Epithelial cell of prostate (primary cell): ENCODE data around the gene SDC3.

Source experiments
- DNase-seq: peaks from one replicate; pipeline ENCODE4 v3.0.0-alpha.2; 2011; ENCODE audit warnings: low read depth, low spot score
- H3K27ac ChIP-seq: fragments of 450-650 bp; 2 replicates; pipeline ENCODE4 v1.5.1; 2017; ENCODE audit warnings: mild to moderate bottlenecking

The SDC3 gene

GRCh38 chr1:30906631-30907441 is 1.7 kb downstream of the SDC3 start:
- no peak for DNase-seq
- no peak overlapping the region for H3K27ac ChIP-seq

GRCh38 chr1:30905916-30906620 is 2.5 kb downstream of the SDC3 start:
- no peak for DNase-seq

DNA sequence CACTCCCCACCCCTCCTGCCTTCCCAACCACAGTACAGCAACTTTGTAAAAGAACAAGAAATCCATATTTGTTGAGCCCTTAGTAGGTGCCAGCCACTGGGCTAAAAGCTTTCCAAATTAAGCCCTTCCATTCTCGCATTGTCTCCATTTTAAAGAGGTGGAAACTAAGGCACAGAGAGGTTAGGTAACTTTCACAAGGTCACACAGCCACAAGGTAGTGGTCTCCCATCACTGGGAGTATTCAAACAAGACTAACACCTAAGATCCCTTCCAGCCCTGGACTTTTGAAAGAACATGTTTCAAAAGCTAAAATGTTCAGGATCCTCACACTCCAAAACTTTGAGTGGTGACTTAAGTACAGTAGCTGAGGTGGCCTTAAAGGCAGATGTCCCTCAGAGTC is 3.2 kb downstream of the SDC3 start:
- no peak overlapping the region for H3K27ac ChIP-seq

More at GRCh38 chr1:30905916-30906620, 2.5 kb downstream of the SDC3 start:
- no peak overlapping the region for H3K27ac ChIP-seq

DNA sequence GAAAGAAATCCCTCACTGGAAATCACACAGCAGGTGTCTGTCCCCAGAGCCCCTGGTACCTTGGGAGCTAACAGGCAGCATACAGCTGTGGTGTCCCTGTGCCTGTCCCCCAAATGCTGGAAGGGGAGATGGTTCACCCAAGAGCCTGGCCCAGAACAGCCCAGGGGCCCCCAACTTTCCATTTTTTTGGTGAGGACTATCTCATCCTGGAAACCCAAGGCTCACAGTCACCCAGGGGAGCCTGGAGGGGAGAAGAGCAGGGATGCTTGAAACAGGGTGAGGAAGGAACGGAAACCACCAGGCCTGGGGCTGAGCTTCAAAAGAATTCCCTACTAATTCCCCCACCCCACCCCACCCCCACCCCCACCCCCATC is 3.6 kb downstream of the SDC3 start:
- H3K27ac ChIP-seq = no peak overlapping the region
- DNase-seq = no peak

More for the DNA sequence above, 3.2 kb downstream of the SDC3 start:
- no peak for DNase-seq

DNA sequence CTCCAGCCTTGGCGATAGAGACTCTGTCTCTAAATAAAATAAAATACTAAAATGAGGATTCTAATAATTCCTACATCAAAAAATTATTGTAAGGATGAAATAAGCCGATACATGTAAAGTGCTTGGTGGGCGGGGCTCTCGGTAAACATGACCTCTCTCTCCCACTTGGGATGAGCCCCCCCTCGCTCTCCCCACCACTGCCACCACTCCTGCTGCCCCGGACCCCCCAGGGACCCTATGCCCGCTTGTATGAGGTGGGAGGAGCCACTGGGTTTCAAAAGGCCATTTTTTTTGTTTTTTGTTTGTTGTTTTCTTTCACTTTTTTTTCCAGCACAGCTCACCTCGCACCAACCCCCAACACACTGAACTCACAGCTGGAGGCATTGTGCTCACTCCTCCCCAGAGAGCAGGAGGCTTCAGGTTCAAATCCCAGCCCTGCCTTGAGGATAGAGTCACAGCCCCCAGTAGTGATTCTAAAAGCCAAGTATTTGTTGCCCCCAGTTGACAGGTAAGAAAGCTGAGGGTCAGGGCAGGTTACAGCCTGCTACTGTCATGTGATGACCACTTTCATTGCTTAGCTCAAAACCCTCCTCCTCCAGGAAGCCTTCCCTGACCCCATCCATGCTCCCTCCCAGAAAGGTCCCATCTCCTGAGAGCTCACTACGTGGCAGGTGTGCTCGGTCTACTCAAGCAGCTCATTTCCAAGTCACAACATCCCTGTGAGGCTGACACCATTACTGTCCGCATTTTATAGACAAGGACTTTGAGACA is 4.2 kb downstream of the SDC3 start:
- no peak overlapping the region for H3K27ac ChIP-seq
- no peak for DNase-seq

DNA sequence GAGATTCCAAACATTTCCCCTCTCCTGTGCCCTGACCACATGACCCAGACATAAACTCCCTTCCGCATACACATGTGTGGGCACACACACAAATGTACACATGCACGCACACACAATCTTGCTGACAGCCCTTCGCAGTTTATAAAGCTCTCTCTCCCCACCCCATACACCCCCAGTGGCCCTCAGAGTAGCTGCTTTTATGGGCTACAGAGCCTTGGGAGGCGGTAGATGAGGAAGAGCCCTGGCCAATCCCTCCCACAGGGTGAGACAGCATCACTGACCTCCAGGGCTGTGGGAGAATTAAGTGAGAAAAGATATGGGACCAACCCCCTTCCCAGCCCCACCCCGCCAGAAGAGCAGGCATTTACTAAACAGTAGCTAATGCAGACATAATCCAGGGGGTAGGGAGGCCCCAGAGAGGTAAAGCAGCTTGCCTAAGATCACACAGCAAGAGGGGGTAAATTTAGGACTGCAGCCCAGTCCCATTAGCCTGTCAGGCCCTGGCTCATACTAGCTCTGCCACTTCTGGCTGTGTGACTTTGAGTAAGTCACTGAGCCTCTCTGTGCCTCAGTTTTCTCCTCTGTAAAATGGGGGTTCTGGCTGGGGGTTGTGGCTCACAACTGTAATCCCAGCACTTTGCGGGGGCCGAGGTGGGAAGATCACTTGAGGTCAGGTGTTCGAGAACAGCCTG is 5.1 kb downstream of the SDC3 start:
- no peak for DNase-seq
- no peak overlapping the region for H3K27ac ChIP-seq

- H3K27ac ChIP-seq = no peak overlapping the region
- DNase-seq = no peak
These were observed 5.8 kb downstream of the SDC3 start for GRCh38 chr1:30902593-30903290.

GRCh38 chr1:30901798-30902581 is 6.6 kb downstream of the SDC3 start:
- DNase-seq = no peak
- H3K27ac ChIP-seq = no peak overlapping the region

DNA sequence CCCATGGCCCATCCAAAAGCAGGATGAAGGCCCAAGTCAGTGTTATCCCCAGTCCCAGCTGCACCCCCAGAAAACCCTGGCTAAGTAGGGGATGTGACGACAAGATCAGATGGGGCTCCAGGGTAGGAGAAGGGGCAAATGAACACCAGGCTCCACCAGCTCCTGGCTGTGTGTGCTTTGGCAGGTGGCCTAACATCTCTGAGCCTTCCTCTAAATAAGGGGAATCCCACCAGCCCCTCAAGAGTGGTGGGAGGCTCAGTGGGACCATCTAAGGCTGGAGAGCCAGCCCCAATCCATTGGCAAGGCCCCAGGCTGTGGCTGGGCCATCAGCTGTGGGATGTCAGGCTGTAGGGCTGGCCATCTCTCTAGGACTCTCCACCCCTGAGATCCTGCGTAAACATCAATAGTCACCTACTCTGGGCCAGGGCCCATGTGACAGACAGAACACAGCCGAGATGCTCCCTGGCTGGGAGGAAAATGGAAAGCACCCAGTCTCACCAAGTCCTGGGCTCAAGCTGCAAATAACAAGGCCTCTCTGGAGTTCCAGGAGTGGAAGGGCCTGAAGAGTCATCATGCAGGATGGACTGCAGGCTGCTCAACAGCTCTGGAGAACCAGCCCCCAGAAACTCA is 7.5 kb downstream of the SDC3 start:
- DNase-seq = no peak
- no peak overlapping the region for H3K27ac ChIP-seq

GRCh38 chr1:30900486-30900885 is 8.1 kb downstream of the SDC3 start:
- no peak overlapping the region for H3K27ac ChIP-seq
- DNase-seq = no peak

DNA sequence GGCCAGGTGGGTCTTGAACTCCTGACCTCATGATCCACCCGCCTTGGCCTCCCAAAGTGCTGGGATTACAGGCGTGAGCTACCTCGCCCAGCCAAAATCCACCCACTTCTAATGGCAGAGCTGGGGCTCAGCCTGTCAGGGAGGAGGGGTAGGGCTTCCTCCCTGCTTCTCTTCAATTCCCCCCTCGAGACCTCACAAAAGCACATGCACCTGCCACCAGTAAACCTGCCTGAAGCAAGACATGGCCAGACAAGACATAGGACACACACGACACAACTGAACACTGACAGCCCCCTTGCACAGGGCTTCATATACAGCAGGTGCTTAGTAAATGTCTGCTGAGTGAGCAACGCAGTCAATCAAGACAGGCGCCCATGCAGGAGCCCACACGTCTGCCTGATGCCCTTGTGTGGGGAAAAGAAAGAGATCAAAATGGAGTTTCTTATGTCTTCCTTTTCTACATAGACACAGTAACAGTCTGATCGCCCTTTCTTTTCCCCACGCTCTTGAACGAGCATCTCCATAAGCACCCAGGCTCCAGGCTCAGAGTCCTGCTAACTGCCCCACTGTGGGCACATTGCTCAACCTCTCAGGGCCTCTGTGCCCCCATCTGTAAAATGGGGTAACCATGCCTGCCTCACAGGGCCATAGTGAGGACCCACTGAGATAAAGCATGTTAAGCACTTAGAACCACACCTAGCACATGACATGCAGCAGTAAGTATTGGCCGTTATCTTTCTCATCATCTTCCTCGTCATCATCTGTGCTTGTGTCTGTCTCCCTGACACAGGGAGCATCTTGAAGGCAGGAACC is 8.8 kb downstream of the SDC3 start:
- DNase-seq = no peak

DNA sequence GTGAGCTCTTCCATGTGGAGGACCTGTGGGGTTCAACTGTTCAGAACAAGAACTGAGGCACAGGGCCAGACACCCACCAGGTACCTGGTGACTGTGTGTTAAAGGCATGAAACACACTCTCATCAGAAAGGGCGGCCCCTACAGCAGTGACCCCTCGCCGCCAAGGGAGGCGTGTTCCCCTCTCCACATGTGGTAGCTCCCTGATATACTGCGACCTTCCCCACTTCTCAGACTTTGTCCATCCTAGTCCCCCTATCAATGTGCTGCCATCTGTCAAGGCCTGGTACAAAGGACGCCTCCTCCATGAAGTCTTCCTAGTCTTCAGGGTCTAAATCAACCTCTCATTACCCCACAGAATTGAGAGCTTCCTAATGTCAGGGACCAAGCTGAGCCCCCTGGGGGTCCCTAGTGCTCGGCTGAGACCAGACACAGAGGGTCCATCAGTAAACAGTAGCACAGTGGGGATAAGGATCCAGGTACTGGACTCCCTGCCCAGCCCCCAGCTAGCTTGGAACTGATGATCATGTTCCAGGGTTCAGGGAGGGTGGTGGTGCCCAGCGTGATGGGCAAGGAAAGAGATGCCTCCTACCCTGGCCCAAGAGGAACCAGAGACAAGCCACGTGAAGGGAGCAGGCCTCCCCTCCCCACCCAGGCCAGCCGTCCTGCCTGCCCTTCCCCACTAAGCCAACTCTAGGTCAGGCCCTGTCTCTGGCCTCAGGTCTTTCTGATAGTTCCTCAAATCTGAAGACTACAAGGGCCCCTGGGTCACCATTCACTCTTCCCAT is 10.3 kb downstream of the SDC3 start:
- DNase-seq = no peak
- no peak overlapping the region for H3K27ac ChIP-seq

More for the DNA sequence above, 8.8 kb downstream of the SDC3 start:
- no peak overlapping the region for H3K27ac ChIP-seq

- no peak for DNase-seq
- no peak overlapping the region for H3K27ac ChIP-seq
These were observed 11.7 kb downstream of the SDC3 start for GRCh38 chr1:30896905-30897304.

DNA sequence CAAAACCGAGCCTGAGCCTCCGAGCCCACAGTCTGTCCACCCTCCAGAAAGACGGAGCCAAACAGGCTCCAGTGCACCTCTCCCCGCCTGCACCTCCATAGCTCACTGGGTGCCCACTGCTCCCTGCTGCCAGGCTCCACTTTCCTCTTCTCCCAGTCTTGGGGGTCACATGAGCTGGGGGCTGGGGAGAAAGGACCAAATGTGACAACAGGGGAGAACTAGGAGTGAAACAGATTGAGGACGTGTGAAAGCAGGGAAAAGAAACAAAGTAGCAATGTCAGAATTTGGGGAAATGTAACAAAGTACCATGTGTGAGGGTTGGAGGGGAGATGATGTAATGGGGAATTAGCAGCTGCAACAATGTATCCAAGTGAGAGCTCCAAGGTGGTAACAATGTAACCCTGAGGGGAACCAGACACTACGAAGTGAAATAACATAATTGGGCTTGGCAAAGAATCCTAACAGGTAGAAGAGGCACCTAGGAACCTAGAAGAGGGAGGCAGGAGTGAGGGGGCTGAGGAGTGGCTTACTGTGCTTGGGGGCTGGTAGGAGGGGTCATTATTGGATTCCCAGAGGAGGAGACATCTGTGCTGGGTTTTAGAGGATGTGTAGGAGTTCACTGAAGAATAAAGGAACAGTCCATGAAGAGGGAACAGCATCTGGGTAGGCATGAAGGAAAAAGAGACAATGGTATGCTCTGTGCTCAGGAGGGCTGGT is 12.5 kb downstream of the SDC3 start:
- no peak for DNase-seq
- no peak overlapping the region for H3K27ac ChIP-seq

DNA sequence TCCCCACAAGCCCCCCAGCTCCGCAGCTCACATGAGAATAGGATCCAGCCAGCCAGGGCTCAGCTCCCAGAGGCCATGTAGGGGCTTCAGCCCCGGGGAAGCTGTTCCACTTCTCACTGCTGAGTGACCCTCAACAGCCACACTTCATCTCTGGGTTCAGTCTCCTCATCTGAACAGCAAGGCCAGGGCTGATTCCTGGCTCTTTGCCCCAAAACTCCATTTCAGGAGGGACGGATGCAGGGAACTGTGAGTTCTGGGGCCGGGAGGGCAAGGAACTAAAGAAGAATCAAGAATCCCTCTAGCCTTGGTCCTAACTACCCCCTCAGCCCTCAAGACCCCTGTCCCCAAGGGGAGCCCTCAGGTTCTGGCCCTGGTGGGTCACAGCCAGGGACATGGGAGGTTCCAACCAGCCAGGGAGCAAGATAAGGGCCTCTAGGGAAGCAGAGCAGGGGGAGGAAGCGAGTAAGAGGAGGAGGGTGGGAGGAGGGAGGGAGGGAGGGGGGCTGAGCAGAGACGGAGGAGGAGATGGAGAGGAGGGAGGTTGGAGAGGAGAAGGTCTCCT is 13.1 kb downstream of the SDC3 start:
- H3K27ac ChIP-seq = no peak overlapping the region

GRCh38 chr1:30894508-30894973 is 14.0 kb downstream of the SDC3 start:
- H3K27ac ChIP-seq = no peak overlapping the region
- no peak for DNase-seq

More for the DNA sequence above, 13.1 kb downstream of the SDC3 start:
- no peak for DNase-seq
